ENCODE measurements around the gene UST.

DNA sequence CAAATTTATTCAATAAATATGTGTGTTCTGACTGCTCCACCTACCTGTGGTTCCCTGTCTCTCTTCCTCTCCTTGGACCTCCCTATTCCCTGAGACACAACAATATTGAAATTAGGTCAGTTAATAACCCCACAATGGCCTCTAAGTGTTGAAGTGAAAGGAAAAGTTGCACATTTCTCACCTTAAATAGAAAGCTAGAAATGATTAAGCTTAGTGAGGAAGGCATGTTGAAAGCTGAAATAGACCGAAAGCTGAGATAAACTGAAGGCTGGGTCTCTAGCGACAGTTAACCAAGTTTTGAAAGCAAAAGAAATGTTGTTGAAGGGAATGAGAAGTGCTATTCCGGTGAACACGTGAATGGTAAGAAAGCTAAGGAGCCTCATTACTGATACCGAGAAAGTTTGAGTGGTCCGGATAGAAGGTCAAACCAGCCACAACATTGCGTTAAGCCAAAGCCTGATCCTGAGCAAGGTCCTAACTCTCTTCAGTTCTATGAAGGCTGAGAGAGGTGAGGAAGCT is 34.1 kb downstream of the UST start:
- TF ChIP-seq, protein P1, sequence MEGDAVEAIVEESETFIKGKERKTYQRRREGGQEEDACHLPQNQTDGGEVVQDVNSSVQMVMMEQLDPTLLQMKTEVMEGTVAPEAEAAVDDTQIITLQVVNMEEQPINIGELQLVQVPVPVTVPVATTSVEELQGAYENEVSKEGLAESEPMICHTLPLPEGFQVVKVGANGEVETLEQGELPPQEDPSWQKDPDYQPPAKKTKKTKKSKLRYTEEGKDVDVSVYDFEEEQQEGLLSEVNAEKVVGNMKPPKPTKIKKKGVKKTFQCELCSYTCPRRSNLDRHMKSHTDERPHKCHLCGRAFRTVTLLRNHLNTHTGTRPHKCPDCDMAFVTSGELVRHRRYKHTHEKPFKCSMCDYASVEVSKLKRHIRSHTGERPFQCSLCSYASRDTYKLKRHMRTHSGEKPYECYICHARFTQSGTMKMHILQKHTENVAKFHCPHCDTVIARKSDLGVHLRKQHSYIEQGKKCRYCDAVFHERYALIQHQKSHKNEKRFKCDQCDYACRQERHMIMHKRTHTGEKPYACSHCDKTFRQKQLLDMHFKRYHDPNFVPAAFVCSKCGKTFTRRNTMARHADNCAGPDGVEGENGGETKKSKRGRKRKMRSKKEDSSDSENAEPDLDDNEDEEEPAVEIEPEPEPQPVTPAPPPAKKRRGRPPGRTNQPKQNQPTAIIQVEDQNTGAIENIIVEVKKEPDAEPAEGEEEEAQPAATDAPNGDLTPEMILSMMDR (IDR thresholded peaks at IDR 0.05 in 4 of 5, conservative IDR thresholded peaks at IDR 0.05 in 1 of 5), result no peak
- no peak for TF ChIP-seq POLR2A (IDR thresholded peaks at IDR 0.05)

Data from gastrocnemius medialis (tissue), 4 donors.